K562 (cell line): ENCODE data around the gene FTL. TPM values are rescaled to one million over a fixed set of nuclear protein-coding genes. Genes with fewer than 3 reads are reported as not detected.
A peak's percentile ranks its signal among the peaks of the same experiment; 100 is the strongest.

ENCODE experiments used
- CHD4 ChIP-seq: fragments of 200-600 bp; sonication (generic); IDR thresholded peaks from 3 replicates; pipeline ENCODE4 v1.6.1; 2012; ENCODE audit warnings: low read depth, mild to moderate bottlenecking, mixed read lengths, low read length, inconsistent platforms; ENCODE audit not compliant: insufficient read depth, insufficient replicate concordance, poor library complexity, severe bottlenecking
- CTCFL ChIP-seq: IDR thresholded peaks from 2 replicates; pipeline ENCODE4 v1.6.1; 2011; ENCODE audit warnings: borderline replicate concordance, low read depth, mild to moderate bottlenecking, moderate library complexity, low read length; ENCODE audit not compliant: insufficient read depth, poor library complexity, severe bottlenecking
- DIDO1 ChIP-seq: fragments of 450-650 bp; IDR thresholded peaks from 2 replicates; pipeline ENCODE4 v1.6.1; 2016; ENCODE audit warnings: low read depth, missing biosample characterization, missing genetic modification characterization
- EHMT2 ChIP-seq: fragments of 450-650 bp; IDR thresholded peaks from 2 replicates; pipeline ENCODE4 v1.6.1; 2018; ENCODE audit warnings: antibody characterized with exemption
- FOXP4 ChIP-seq: sonication (generic); formaldehyde crosslinking; IDR thresholded peaks from 2 replicates; pipeline ENCODE4 v1.8.0; 2022; ENCODE audit warnings: mild to moderate bottlenecking, missing genetic modification reagents, borderline replicate concordance
- MCM2 ChIP-seq: fragments of 450-650 bp; IDR thresholded peaks from 2 replicates; pipeline ENCODE4 v1.6.1; 2017; ENCODE audit warnings: low read depth, mild to moderate bottlenecking
- NFIC ChIP-seq: fragments of 450-650 bp; IDR thresholded peaks from 2 replicates; pipeline ENCODE4 v1.6.1; 2017; ENCODE audit warnings: mild to moderate bottlenecking, inconsistent platforms
- NR1H2 ChIP-seq: sonication (generic); formaldehyde crosslinking; IDR thresholded peaks from 2 replicates; pipeline ENCODE4 v1.4.0; 2020; ENCODE audit warnings: mild to moderate bottlenecking, missing genetic modification reagents
- SMAD1 ChIP-seq: fragments of 150-350 bp; IDR thresholded peaks from 2 replicates; pipeline ENCODE4 v1.6.1; 2014; ENCODE audit warnings: low read length, low read depth; ENCODE audit not compliant: partially characterized antibody
- SP1 ChIP-seq: sonication (generic); formaldehyde crosslinking; IDR thresholded peaks from 2 replicates; pipeline ENCODE4 v1.8.1; 2022; ENCODE audit warnings: mild to moderate bottlenecking, missing genetic modification reagents
- TAL1 ChIP-seq: fragments of 450-650 bp; IDR thresholded peaks from 2 replicates; pipeline ENCODE4 v1.6.1; 2016; ENCODE audit warnings: mild to moderate bottlenecking
- TCF7 ChIP-seq: sonication (generic); IDR thresholded peaks from 2 replicates; pipeline ENCODE4 v1.6.1; 2016; ENCODE audit warnings: antibody characterized with exemption, borderline replicate concordance
- TEAD2 ChIP-seq: fragments of 450-650 bp; IDR thresholded peaks from 2 replicates; pipeline ENCODE4 v1.6.1; 2016; ENCODE audit warnings: missing genetic modification characterization, control low read depth, missing compliant biosample characterization
- ZBTB40 ChIP-seq, 2 experiments: fragments of 450-650 bp in 1 of 2; sonication (generic) in 1 of 2; formaldehyde crosslinking in 1 of 2; IDR thresholded peaks; 2 replicates each; pipeline versions ENCODE4 v1.7.1 to v1.9.0; 2016 to 2022; ENCODE audit warnings: inconsistent platforms in 1 of 2, mild to moderate bottlenecking in 1 of 2, missing genetic modification reagents in 1 of 2
- ZNF253 ChIP-seq: fragments of 250-450 bp; sonication (Bioruptor Pico); conservative IDR thresholded peaks from 2 replicates; pipeline ENCODE4 v1.6.1; 2021; ENCODE audit warnings: mild to moderate bottlenecking
- polyA plus RNA-seq, 8 experiments: library from polyadenylated mRNA; depleted of rRNA in 4 of 8; stranded (reverse) in 5 of 8; unstranded in 3 of 8; fragments of >200 nt; fragmentation: Nextera tagmentation in 2 of 8; fragmentation: Illumina TruSeq in 1 of 8; extraction: Ambion mirVana in 2 of 8; extraction: Trizol in 1 of 8; gene quantifications; 2 replicates each; pipeline versions ENCODE4 v1.2.1 to v1.2.3, GENCODE V29; 2011 to 2014; ENCODE audit warnings: inconsistent platforms in 1 of 8, missing spikeins in 1 of 8
- total RNA-seq, 7 experiments: library from RNA; depleted of rRNA in 6 of 7; stranded (reverse); fragments of >200 nt in 6 of 7; fragmentation: Illumina TruSeq in 2 of 7; extraction: Trizol in 2 of 7; gene quantifications; 2 replicates each; pipeline versions ENCODE4 v1.2.1 to v1.2.3, GENCODE V29; 2011 to 2021; ENCODE audit warnings: low replicate concordance in 1 of 7

FTL gene
- total and polyA plus RNA-seq, 9 of the 15 experiments (the other 6 are each of a cell fraction or from before 2014, with no cell fraction given) = 1,231 to 27,415 (median 3,965) TPM

- TF ChIP-seq ZBTB40 (IDR thresholded peaks at IDR 0.05) = no peak
- TF ChIP-seq ZBTB40 (CRISPR knock-in tag; IDR thresholded peaks at IDR 0.05) = no peak
- no peak for TF ChIP-seq FOXP4 (CRISPR knock-in tag)
- 0 out of 2 replicates have a peak, but pooled peaks have one; percentile 11 for TF ChIP-seq TAL1
- TF ChIP-seq SP1 (CRISPR knock-in tag) = 0 out of 2 replicates have a peak, but pooled peaks have one; percentile 33
- no peak for TF ChIP-seq CHD4
- no peak for TF ChIP-seq NFIC
- 0 out of 2 replicates have a peak, but pooled peaks have one; percentile 37 for TF ChIP-seq ZNF253 (CRISPR knock-in tag)
- no peak for TF ChIP-seq EHMT2
- TF ChIP-seq MCM2 = no peak
- TF ChIP-seq TCF7 = no peak
- TF ChIP-seq NR1H2 (CRISPR knock-in tag) = no peak
- no peak for TF ChIP-seq TEAD2
- TF ChIP-seq SMAD1 = no peak
- no peak for TF ChIP-seq CTCFL
- TF ChIP-seq DIDO1 (tag) = no peak
Observed at GRCh38 chr19:48970923-48971395, 5.8 kb downstream of the FTL start (continued).
